Duodenal mucosa (tissue), 2 donors: ENCODE data around the gene LILRB4.
"Not testable (repeated sequence)": the region's sequence is repeated elsewhere in the genome, so short reads cannot be mapped to it uniquely, and the experiment has no call there.

Experiments used
- H3K27ac ChIP-seq: one replicate; pipeline ENCODE4 v1.7.0; 2013; ENCODE audit warnings: low read depth, low read length
- H3K27me3 ChIP-seq, 2 donors: one replicate each; pipeline ENCODE4 v1.7.0; 2013; ENCODE audit warnings: low read length in 2 of 2, control low read depth in 1 of 2; ENCODE audit not compliant: insufficient read depth in 2 of 2, control insufficient read depth in 1 of 2
- H3K36me3 ChIP-seq, 2 donors: one replicate each; pipeline ENCODE4 v1.7.0; 2013; ENCODE audit warnings: low read length in 2 of 2, control low read depth in 1 of 2; ENCODE audit not compliant: insufficient read depth in 2 of 2, control insufficient read depth in 1 of 2
- H3K4me1 ChIP-seq, 2 donors: one replicate each; pipeline ENCODE4 v1.7.0; 2013; ENCODE audit warnings: low read length in 2 of 2, control low read depth in 1 of 2; ENCODE audit not compliant: insufficient read depth in 2 of 2, control insufficient read depth in 1 of 2
- H3K4me3 ChIP-seq, 2 donors: one replicate each; pipeline ENCODE4 v1.7.0; 2013; ENCODE audit warnings: low read length in 2 of 2, low read depth in 1 of 2
- H3K9ac ChIP-seq, 2 donors: one replicate each; pipeline ENCODE4 v1.7.0; 2013; ENCODE audit warnings: low read length in 2 of 2, low read depth in 1 of 2
- H3K9me3 ChIP-seq, 2 donors: one replicate each; pipeline ENCODE4 v1.7.0; 2013; ENCODE audit warnings: low read length in 2 of 2, control low read depth in 1 of 2; ENCODE audit not compliant: control insufficient read depth in 1 of 2

The LILRB4 gene

GRCh38 chr19:54667217-54667616 lies 4.4 kb downstream of the LILRB4 start:
- H3K4me3 ChIP-seq: no peak overlapping the region
- H3K36me3 ChIP-seq: no peaks in the 10 kb centered on the region
- no peaks in the 10 kb centered on the region for H3K9me3 ChIP-seq
- no peak overlapping the region for H3K9ac ChIP-seq
- H3K27ac ChIP-seq: no peak overlapping the region
- peaks cover 0 to 3% of the 10 kb centered on the region in 2 donors for H3K27me3 ChIP-seq
- H3K4me1 ChIP-seq: no peaks in the 10 kb centered on the region

- no peak overlapping the region for H3K4me3 ChIP-seq
- no peak overlapping the region for H3K27ac ChIP-seq
- no peaks in the 10 kb centered on the region for H3K4me1 ChIP-seq
- H3K9ac ChIP-seq: no peak overlapping the region
- no peaks in the 10 kb centered on the region for H3K27me3 ChIP-seq
- no peaks in the 10 kb centered on the region for H3K36me3 ChIP-seq
- no peaks in the 10 kb centered on the region for H3K9me3 ChIP-seq
Measured at GRCh38 chr19:54668353-54668752, 5.6 kb downstream of the LILRB4 start.

GRCh38 chr19:54670576-54671357 lies 8.0 kb downstream of the LILRB4 start:
- Histone ChIP-seq H3K27ac (no peak overlapping the region), H3K9me3 (no peaks in the 10 kb centered on the region), H3K27me3 (no peaks in the 10 kb centered on the region), H3K4me3 (no peak overlapping the region), H3K9ac (no peak overlapping the region), H3K4me1 (no peaks in the 10 kb centered on the region), H3K36me3 (no peaks in the 10 kb centered on the region)

- no peak overlapping the region for H3K27ac ChIP-seq
- no peaks in the 10 kb centered on the region for H3K27me3 ChIP-seq
- H3K36me3 ChIP-seq: no peaks in the 10 kb centered on the region
- no peak overlapping the region for H3K9ac ChIP-seq
- no peaks in the 10 kb centered on the region for H3K9me3 ChIP-seq
- H3K4me3 ChIP-seq: no peak overlapping the region
- no peaks in the 10 kb centered on the region for H3K4me1 ChIP-seq
Measured at GRCh38 chr19:54673222-54673621, 10.4 kb downstream of the LILRB4 start.

GRCh38 chr19:54674021-54674617 lies 11.3 kb downstream of the LILRB4 start:
- no peaks in the 10 kb centered on the region for H3K27me3 ChIP-seq
- H3K36me3 ChIP-seq: no peaks in the 10 kb centered on the region
- H3K9me3 ChIP-seq: no peaks in the 10 kb centered on the region
- no peak overlapping the region for H3K9ac ChIP-seq
- no peak overlapping the region for H3K4me3 ChIP-seq
- no peaks in the 10 kb centered on the region for H3K4me1 ChIP-seq
- H3K27ac ChIP-seq: no peak overlapping the region

- not testable (repeated sequence) for H3K36me3 ChIP-seq, H3K4me1 ChIP-seq, H3K4me3 ChIP-seq, H3K9me3 ChIP-seq, H3K27ac ChIP-seq, H3K9ac ChIP-seq, H3K27me3 ChIP-seq
Measured at GRCh38 chr19:54676210-54676834, 13.5 kb downstream of the LILRB4 start.

GRCh38 chr19:54677217-54677616 lies 14.4 kb downstream of the LILRB4 start:
- H3K4me1 ChIP-seq: no peaks in the 10 kb centered on the region
- H3K4me3 ChIP-seq: no peak overlapping the region
- no peak overlapping the region for H3K27ac ChIP-seq
- H3K27me3 ChIP-seq: no peaks in the 10 kb centered on the region
- H3K9ac ChIP-seq: no peak overlapping the region
- no peaks in the 10 kb centered on the region for H3K9me3 ChIP-seq
- H3K36me3 ChIP-seq: no peaks in the 10 kb centered on the region

GRCh38 chr19:54681596-54681995 lies 18.8 kb downstream of the LILRB4 start:
- not testable (repeated sequence) for H3K4me1 ChIP-seq, H3K27ac ChIP-seq, H3K4me3 ChIP-seq, H3K27me3 ChIP-seq, H3K9me3 ChIP-seq, H3K36me3 ChIP-seq, H3K9ac ChIP-seq

- Histone ChIP-seq H3K27me3 (no peaks in the 10 kb centered on the region), H3K9me3 (no peaks in the 10 kb centered on the region), H3K4me3 (no peak overlapping the region), H3K27ac (no peak overlapping the region), H3K9ac (no peak overlapping the region), H3K36me3 (no peaks in the 10 kb centered on the region), H3K4me1 (no peaks in the 10 kb centered on the region)
Measured at GRCh38 chr19:54682306-54682856, 19.6 kb downstream of the LILRB4 start.

- Histone ChIP-seq H3K36me3 (no peaks in the 10 kb centered on the region), H3K27me3 (no peaks in the 10 kb centered on the region)
Measured at GRCh38 chr19:54684527-54684926, 21.7 kb downstream of the LILRB4 start.

More at GRCh38 chr19:54684527-54684926, 21.7 kb downstream of the LILRB4 start:
- Histone ChIP-seq H3K4me1 (no peaks in the 10 kb centered on the region), H3K27ac (no peak overlapping the region), H3K9me3 (no peaks in the 10 kb centered on the region), H3K4me3 (no peak overlapping the region), H3K9ac (no peak overlapping the region)
